Tibial nerve (tissue), 3 donors: ENCODE results near the gene NECAB3.

Experiments
- POLR2A ChIP-seq, 2 donors: fragments of 450-650 bp; IDR thresholded peaks; one replicate each; pipeline ENCODE4 v1.6.1; 2017; ENCODE audit warnings: antibody characterized with exemption in 2 of 2, mild to moderate bottlenecking in 2 of 2, moderate library complexity in 2 of 2
- TF ChIP-seq, protein P1 (sequence below), 5 experiments: fragments of 200-600 bp in 3 of 5; fragments of 450-650 bp in 2 of 5; sonication (generic) in 3 of 5; IDR thresholded peaks; one replicate each; pipeline ENCODE4 v1.5.1; 2016 to 2019; ENCODE audit warnings: antibody characterized with exemption in 5 of 5, mild to moderate bottlenecking in 3 of 5, moderate library complexity in 2 of 5

DNA sequence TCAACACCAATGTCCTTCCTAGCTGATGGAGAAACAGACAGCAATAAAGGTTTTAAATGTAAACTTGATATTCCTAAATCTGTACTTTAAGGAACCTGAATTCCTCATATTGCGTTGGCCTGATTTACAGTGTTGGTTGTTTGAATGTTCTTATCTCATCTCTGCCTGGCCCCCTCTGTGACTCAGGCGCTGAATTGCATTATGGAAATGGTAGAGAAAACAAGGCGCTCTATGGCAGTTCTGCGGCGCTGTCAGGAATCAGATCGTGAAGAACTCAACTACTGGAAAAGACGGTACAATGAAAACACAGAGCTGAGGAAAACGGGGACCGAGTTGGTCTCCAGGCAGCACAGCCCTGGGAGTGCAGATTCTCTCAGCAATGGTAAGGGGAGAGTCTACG lies 44.7 kb downstream of the NECAB3 start:
- TF ChIP-seq, protein P1, sequence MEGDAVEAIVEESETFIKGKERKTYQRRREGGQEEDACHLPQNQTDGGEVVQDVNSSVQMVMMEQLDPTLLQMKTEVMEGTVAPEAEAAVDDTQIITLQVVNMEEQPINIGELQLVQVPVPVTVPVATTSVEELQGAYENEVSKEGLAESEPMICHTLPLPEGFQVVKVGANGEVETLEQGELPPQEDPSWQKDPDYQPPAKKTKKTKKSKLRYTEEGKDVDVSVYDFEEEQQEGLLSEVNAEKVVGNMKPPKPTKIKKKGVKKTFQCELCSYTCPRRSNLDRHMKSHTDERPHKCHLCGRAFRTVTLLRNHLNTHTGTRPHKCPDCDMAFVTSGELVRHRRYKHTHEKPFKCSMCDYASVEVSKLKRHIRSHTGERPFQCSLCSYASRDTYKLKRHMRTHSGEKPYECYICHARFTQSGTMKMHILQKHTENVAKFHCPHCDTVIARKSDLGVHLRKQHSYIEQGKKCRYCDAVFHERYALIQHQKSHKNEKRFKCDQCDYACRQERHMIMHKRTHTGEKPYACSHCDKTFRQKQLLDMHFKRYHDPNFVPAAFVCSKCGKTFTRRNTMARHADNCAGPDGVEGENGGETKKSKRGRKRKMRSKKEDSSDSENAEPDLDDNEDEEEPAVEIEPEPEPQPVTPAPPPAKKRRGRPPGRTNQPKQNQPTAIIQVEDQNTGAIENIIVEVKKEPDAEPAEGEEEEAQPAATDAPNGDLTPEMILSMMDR (IDR thresholded peaks at IDR 0.05): no peak
- no peak for TF ChIP-seq POLR2A (IDR thresholded peaks at IDR 0.05)
